UCSD-AML1 (cell line): Measurements from ENCODE around the gene PRLR.

ENCODE experiments used
- DNase-seq: peaks from one replicate; lab custom pipeline; 2025; ENCODE audit not compliant: unreplicated experiment; lab: John Stamatoyannopoulos, UW

The PRLR gene

DNA sequence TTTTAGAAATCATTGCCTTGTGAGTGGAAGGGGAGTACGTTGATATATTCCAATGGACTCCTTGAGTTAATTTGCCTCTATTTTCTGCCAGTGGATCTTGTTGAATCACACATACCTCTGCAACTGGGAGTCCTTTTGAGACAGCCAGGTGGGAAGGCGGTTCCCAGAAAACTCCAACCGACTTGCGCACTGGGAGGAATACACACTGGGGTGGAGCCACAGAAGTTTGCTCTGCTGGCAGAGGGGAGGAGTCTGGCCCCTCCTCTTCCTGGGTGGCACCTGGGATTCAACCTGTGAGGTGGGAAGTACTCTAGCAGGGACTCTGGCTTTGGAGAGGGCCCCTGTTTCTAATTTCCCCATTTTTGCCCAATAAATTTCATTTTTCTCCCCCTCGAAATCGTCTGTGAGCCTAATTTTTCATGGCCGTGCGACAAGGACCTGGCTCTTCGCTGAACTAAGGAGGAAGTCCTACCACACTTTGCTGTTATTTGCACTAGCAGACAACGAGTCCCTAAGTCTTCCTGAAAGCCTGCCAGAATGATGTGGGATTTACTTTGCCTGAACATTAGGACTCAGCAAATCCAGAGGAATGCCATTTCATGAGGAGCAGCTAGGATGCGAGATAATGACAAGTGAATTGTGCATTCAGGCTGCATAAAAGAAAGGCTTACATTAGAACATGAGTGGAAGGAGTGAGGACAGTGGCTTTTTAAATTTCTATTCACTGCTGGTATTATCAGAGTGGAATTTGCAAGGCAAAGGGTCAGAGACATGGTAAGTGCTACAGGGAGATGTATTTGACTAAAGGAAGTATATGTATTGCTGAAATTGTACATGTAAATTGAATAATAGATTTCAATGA lies 67.2 kb downstream of the PRLR start:
- no peak for DNase-seq

DNA sequence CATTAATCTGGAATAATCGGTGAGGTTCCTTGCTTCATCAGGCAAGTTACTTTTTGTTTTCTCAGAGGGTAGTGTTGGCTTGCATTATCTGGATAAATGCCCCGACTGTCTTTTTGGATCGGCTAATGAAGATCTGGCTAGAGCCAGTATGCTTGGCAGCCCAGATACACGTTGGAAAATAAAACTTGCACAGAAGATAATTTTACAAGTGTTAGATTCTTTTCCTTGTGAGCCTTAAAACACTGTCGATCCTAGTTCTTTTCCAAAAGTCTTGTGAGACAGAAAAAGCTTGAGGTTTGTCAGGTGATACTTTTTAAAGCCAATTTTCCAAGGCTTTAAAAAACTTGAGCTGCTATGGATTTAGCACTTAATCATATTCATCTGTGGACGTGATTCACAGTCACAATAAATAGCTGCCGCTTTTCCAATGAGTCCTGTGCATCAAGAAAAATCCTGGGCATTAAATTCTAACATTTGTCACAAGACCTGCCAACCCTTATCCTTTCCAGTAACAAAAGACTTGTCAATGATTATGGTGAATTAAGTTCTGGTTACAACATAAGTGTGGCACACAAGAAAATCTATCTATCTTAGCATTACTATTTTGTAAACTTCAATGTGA lies 68.5 kb downstream of the PRLR start:
- no peak for DNase-seq

- DNase-seq, result peak; percentile 12
Observed at GRCh38 chr5:35160486-35161116, 69.7 kb downstream of the PRLR start.

DNA sequence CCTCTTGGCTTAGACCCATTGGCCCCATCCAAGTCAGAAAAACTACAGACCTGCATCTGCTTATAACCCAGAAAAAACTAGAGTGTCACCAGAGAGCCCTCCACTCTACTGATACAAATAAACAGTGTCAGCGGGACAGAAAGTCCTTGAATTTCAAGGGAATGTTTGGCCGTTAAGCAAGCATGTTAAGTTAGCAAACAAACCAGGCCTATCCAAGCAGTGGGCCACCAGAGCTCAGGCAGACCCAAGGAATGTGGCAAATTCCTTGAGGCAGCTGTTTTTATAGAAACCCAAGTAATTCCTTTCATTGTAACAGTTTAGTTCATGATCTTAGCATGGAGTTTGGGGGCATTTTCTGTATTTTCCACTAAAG lies 70.9 kb downstream of the PRLR start:
- DNase-seq, result no peak

GRCh38 chr5:35158622-35159369 lies 71.5 kb downstream of the PRLR start:
- no peak for DNase-seq

DNA sequence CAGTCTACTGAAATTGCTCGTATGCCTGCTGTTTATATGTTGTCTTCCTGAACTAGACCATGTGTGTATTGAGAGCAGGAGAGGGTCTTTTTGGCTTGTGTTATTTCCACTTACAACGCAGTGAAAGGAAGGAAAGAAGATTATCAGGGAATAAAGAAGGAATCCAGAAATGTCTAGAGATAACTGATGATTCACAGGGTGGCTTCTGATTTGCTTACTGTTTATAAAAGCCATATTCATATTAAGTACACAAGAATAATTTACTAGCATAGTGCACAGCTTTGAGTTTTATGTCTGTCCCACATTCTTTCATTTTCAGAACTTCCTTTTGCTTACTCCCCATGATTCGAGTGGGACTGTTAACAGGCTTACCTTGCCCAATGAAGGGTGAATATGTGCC lies 72.1 kb downstream of the PRLR start:
- DNase-seq, result no peak

DNA sequence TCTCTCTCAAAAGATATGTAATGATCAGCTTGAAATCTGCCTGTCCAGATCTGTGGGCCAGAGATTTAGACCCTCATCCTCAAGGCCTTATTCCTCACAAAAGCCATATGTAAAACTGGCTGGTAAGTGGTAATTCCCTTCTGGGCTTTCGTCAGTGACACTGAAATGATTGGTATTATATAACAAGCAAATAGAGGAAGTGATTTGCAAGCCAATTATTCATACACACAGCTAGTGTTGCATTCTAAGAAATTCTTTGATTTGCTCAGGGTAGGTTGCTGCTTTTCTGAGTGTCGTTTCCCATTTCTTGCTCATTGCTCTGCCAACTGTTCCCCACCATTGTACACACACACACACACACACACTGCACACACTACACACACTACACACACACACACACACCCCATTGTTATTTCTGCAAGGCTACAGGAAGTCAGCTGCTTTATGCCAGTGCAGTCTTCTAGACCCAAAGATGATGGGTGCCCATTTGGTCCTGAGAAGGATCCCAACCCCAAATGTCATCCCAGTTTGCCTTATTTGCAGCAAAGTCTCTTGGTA lies 76.8 kb downstream of the PRLR start:
- DNase-seq, result no peak

- no peak for DNase-seq
Observed at GRCh38 chr5:35152733-35153132, 77.6 kb downstream of the PRLR start.

GRCh38 chr5:35151146-35151920 lies 79.0 kb downstream of the PRLR start:
- DNase-seq, result no peak

DNA sequence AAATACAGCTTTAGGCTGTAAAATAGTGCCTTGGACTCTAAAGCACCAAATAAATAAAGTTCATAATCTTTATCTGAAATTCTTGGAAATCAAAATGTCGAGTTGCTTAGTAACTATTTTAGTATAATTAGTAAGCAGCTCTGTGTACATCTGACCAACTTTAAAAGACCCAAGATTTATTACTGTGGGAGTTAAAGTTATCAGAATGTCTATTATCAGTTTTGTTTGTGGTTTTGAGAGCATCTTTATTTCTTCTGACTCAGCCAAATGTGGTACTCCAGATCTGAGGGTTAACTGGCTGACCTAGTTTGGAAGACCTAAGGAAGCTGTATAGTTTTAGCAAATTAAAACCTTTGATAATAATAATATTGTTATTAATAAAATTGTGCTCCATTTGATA lies 81.2 kb downstream of the PRLR start:
- DNase-seq, result no peak

DNA sequence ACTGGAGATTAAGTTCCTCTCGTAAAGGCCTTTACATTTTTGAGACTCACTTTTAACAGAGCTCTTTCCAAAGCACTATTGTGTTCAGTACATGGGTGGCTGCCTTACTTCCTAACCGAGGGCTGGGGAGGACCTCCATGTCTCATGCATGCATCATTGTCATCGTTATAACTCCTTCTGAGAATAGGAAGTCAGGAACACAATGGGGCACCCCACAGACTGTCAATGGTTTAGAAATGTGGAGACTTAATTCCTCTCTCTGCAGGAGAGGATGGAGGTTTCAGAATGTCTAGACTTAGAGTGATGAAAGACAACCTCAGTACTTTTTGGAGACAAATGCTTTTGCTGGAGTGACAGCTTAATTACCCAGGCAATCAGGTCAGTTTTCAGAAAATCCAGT lies 83.9 kb downstream of the PRLR start:
- DNase-seq, result no peak

- no peak for DNase-seq
Observed at GRCh38 chr5:35145691-35146317, 84.5 kb downstream of the PRLR start.

- no peak for DNase-seq
Observed at GRCh38 chr5:35145012-35145411, 85.3 kb downstream of the PRLR start.

- DNase-seq, result no peak
Observed at GRCh38 chr5:35143841-35144240, 86.4 kb downstream of the PRLR start.

DNA sequence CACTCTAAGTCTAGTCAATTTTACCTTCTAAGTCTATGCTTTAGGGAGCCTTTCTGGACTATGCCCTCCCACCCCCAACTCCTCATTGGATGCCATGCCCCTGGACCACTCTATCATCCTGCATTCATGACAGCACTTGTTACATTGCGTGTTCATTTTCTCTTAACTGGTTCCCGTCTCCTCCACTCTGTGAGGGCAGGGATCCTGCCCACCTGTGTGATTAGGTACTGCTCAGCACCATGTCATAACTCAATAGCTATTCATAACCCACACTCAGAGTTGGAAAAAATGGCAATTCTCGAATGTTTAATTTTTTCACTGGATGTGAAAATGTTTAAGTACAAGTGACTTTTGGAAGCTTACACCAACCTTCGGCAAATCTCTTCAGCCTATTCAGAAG lies 88.5 kb downstream of the PRLR start:
- no peak for DNase-seq

GRCh38 chr5:35138232-35138631 lies 92.1 kb downstream of the PRLR start:
- no peak for DNase-seq

DNA sequence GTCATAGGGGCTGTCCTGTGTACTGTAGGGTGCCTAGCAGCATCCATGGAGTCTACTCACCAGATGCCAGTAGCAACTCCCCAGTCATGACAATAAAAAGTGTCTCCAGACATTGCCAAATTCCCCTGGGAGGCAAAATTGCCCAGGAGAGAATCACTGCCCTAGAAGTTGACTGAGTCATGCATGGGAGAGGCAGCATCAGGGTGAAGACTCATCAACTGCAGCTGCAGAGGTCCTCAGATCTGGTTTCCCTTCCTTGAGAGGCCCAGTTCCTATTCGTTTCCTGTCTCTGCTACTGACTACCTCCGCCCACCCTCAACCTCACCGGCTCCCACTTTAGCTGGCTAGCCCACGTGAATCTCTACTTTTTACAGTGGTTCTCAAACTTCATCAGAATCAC lies 93.9 kb downstream of the PRLR start:
- DNase-seq, result no peak

DNA sequence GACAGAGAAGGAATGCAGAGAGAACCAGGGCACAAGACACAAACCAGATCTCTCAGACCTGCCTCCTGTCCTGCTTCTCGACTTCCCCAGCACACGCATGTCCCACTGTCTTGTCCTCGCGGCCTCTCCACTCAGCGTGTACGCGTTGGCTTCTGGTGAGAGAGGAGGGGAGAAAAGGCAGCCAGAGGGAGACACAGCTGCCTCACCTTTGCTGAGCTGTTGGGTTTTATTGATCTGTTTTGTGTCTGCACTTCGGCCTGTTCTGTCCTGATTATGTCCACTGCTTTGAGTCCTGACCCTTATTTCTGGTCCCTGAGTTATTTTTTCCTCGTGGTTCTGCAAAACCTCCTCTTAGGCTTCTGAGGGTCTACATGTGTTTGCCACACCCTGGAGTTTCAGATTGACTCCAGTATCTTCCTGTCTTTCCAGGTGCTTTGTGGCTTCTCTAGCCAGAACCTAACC lies 95.0 kb downstream of the PRLR start:
- no peak for DNase-seq

DNA sequence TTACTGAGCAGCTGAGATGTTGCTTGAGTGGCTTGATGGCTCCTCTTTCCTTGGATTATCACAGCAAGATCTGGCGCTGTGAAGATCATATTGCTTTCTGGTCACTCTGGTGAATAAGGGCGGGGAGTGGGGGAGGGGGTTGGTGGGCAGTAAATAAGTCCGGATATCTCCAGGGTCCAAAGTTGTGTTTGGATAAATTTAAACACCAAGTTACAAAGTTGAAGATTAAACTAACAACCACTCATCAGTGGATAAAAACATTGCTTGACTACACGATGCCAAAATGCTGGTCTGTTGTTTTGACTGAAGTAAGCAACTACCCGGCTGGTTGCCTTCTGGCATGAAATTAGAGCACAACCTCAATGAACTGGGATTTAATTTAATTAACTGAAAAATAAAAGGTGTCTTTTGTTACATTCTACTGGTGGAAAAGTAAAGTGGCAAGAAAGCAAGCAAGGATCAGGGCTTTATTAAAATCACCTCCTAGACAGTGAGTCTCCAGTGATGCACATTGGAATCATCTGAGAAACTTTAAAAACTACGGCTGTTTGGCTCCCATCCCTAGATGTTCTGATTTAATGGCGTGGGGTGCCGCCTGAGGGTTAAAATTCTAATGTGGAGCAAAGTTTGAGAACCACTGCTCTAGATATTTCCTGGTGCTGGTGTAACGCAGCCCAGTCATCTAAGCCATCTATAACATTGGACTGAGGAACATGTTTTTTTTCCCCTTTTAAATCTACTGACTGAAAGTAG lies 95.8 kb downstream of the PRLR start:
- no peak for DNase-seq
